Hepatocyte (in vitro differentiated cells): ENCODE measurements around the gene CRIM1. TPM values are rescaled to one million over a fixed set of nuclear protein-coding genes. Genes with fewer than 3 reads are reported as not detected.

ENCODE experiments used
- DNase-seq: peaks from one replicate; pipeline ENCODE4 v3.0.0-alpha.2; 2016; ENCODE audit warnings: low spot score
- H2AFZ ChIP-seq: fragments of 200-600 bp; sonication (generic); 2 replicates; pipeline ENCODE4 v1.6.0; 2016; ENCODE audit warnings: antibody characterized with exemption, mild to moderate bottlenecking
- H3K27ac ChIP-seq: fragments of 200-600 bp; sonication (generic); 2 replicates; pipeline ENCODE4 v1.5.1; 2016; ENCODE audit warnings: mild to moderate bottlenecking
- H3K27me3 ChIP-seq: fragments of 200-600 bp; sonication (generic); 2 replicates; pipeline ENCODE4 v1.6.1; 2016
- H3K36me3 ChIP-seq: fragments of 200-600 bp; sonication (generic); replicated peaks from 2 replicates; pipeline ENCODE4 v1.5.1; 2016; ENCODE audit warnings: low read depth; ENCODE audit not compliant: insufficient read depth
- H3K4me1 ChIP-seq: fragments of 200-600 bp; sonication (generic); 2 replicates; pipeline ENCODE4 v1.5.1; 2016; ENCODE audit warnings: mild to moderate bottlenecking, moderate library complexity; ENCODE audit not compliant: insufficient read depth
- H3K4me2 ChIP-seq: fragments of 200-600 bp; sonication (generic); 2 replicates; pipeline ENCODE4 v1.6.0; 2016
- H3K4me3 ChIP-seq: fragments of 200-600 bp; sonication (generic); 2 replicates; pipeline ENCODE4 v1.5.1; 2016; ENCODE audit warnings: mild to moderate bottlenecking
- H3K79me2 ChIP-seq: fragments of 200-600 bp; sonication (generic); 2 replicates; pipeline ENCODE4 v1.6.0; 2017; ENCODE audit warnings: mild to moderate bottlenecking
- H3K9me2 ChIP-seq: fragments of 200-600 bp; sonication (generic); replicated peaks from 2 replicates; pipeline ENCODE4 v1.6.0; 2017; ENCODE audit warnings: mild to moderate bottlenecking; ENCODE audit not compliant: insufficient read depth
- H3K9me3 ChIP-seq: fragments of 200-600 bp; sonication (generic); 2 replicates; pipeline ENCODE4 v1.5.1; 2016; ENCODE audit warnings: low read depth, mild to moderate bottlenecking
- H4K20me1 ChIP-seq: fragments of 200-600 bp; sonication (generic); 2 replicates; pipeline ENCODE4 v1.6.0; 2016; ENCODE audit warnings: mild to moderate bottlenecking; ENCODE audit not compliant: insufficient read depth, poor library complexity, severe bottlenecking
- EZH2 ChIP-seq: fragments of 200-600 bp; sonication (generic); IDR thresholded peaks from 2 replicates; pipeline ENCODE4 v1.6.1; 2016; ENCODE audit warnings: antibody characterized with exemption, mild to moderate bottlenecking, borderline replicate concordance
- EZH2phosphoT487 ChIP-seq: fragments of 200-600 bp; sonication (generic); IDR thresholded peaks from one replicate; pipeline ENCODE4 v1.6.1; 2018; ENCODE audit warnings: antibody characterized with exemption, mild to moderate bottlenecking, low read depth, moderate library complexity; ENCODE audit not compliant: unreplicated experiment, severe bottlenecking
- WGBS: methylation state at CpG from one replicate; pipeline ENCODE4 v1.1.6; 2016; ENCODE audit warnings: low lambda C conversion rate; ENCODE audit errors: missing lambda C conversion rate; 5-methylcytosine and 5-hydroxymethylcytosine counted together
- polyA plus RNA-seq: library from polyadenylated mRNA; unstranded; fragments of >200 nt; fragmentation: Nextera tagmentation; extraction: Ambion mirVana; gene quantifications from 2 replicates; pipeline ENCODE4 v1.2.1, GENCODE V29; 2016
- total RNA-seq: library from RNA; depleted of rRNA; stranded (reverse); fragments of >200 nt; gene quantifications from 2 replicates; pipeline ENCODE4 v1.2.3, GENCODE V29; 2014
- TF ChIP-seq, protein P1 (sequence below): fragments of 200-600 bp; sonication (generic); IDR thresholded peaks from 2 replicates; pipeline ENCODE4 v1.5.1; 2016; ENCODE audit warnings: antibody characterized with exemption, mild to moderate bottlenecking; ENCODE audit not compliant: poor library complexity

Gene CRIM1
- total and polyA plus RNA-seq, 2 experiments from 2014 or later = 23.0 to 40.8 TPM

DNA sequence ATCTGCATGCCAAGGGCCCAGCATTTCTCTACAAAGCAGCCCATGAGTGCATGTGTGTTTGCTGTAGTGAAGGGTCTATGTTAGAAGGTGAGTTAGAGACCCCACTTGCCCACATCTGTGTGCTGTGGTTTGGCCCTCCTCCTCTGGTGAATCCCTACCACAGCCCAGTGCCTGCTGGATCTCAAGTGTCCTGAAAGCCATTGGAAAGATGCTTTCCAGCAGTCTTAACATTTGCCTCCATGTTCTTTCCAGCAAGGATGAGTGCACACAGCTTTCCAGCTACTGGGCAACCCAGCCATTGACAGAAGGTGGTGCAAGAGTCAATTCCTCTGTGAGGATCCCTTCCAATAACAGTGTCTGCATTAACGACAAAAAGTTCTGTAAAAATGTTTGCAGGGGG is 13.6 kb downstream of the CRIM1 start:
- H3K36me3 ChIP-seq = no peaks in the 10 kb centered on the region
- peaks cover 40% of the 10 kb centered on the region for H4K20me1 ChIP-seq
- H3K27me3 ChIP-seq = no peaks in the 10 kb centered on the region
- H3K79me2 ChIP-seq = peaks cover 98% of the 10 kb centered on the region
- TF ChIP-seq EZH2 (no peak), EZH2phosphoT487 (no peak)
- TF ChIP-seq, protein P1, sequence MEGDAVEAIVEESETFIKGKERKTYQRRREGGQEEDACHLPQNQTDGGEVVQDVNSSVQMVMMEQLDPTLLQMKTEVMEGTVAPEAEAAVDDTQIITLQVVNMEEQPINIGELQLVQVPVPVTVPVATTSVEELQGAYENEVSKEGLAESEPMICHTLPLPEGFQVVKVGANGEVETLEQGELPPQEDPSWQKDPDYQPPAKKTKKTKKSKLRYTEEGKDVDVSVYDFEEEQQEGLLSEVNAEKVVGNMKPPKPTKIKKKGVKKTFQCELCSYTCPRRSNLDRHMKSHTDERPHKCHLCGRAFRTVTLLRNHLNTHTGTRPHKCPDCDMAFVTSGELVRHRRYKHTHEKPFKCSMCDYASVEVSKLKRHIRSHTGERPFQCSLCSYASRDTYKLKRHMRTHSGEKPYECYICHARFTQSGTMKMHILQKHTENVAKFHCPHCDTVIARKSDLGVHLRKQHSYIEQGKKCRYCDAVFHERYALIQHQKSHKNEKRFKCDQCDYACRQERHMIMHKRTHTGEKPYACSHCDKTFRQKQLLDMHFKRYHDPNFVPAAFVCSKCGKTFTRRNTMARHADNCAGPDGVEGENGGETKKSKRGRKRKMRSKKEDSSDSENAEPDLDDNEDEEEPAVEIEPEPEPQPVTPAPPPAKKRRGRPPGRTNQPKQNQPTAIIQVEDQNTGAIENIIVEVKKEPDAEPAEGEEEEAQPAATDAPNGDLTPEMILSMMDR = no peak
- no peak overlapping the region for H3K4me3 ChIP-seq
- no peak for DNase-seq
- H3K27ac ChIP-seq = no peak overlapping the region
- H3K4me1 ChIP-seq = peaks cover 45% of the 10 kb centered on the region
- no peak overlapping the region for H2AFZ ChIP-seq
- H3K9me3 ChIP-seq = no peaks in the 10 kb centered on the region
- H3K4me2 ChIP-seq = no peak overlapping the region
- no peaks in the 10 kb centered on the region for H3K9me2 ChIP-seq
- 97% methylated on average over 1 of the region's 1 CpG for WGBS

DNA sequence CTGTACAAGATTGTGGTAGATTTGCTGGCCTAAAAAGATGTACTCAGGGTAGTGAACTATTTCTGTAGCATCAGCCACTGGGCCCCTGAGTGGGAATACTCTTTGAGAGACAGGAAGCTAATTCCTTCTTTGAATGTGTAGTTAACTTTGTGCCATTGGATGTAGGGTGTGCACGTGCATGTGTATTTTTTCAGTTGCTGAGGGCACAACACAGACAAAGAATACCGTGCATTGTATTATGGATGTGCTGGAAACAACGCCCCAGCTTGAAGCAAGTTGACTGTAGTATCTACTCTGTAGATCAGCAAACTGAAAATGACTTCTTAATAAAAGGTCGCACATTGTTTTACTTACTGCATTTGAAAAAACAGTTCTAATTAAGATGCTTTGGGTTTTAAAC is 14.1 kb downstream of the CRIM1 start:
- Histone ChIP-seq H2AFZ (no peak overlapping the region), H3K27ac (no peak overlapping the region), H4K20me1 (peaks cover 41% of the 10 kb centered on the region), H3K79me2 (peaks cover 98% of the 10 kb centered on the region), H3K36me3 (no peaks in the 10 kb centered on the region), H3K9me2 (no peaks in the 10 kb centered on the region), H3K4me3 (no peak overlapping the region), H3K9me3 (no peaks in the 10 kb centered on the region), H3K4me1 (peaks cover 51% of the 10 kb centered on the region), H3K27me3 (no peaks in the 10 kb centered on the region), H3K4me2 (no peak overlapping the region)
- WGBS = 77% methylated on average over 4 of the region's 4 CpGs
- TF ChIP-seq EZH2phosphoT487 = no peak
- TF ChIP-seq EZH2 = no peak
- TF ChIP-seq, protein P1 = no peak
- no peak for DNase-seq

DNA sequence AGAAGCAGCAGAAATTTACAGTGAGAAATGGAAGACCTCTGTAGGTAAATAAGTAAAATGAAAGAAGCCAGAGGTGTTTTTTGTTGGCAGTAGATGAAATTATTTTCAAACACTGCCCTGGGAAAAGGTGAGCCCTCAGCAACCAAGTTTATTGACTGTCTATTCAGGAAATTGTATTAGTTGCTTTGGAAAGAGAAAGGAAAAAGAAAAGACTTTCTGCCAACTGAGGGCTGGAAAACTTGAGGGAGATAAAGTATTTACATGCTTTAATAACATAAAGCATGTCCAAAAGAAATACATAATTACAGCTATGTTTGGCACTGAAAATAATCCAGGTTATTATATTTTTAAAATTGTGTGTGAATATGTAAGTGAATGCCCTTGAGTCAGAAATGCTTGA is 14.7 kb downstream of the CRIM1 start:
- Histone ChIP-seq H3K4me2 (no peak overlapping the region), H3K9me2 (no peaks in the 10 kb centered on the region), H4K20me1 (peaks cover 41% of the 10 kb centered on the region), H3K27ac (no peak overlapping the region), H3K9me3 (no peaks in the 10 kb centered on the region), H2AFZ (no peak overlapping the region), H3K79me2 (peaks cover 98% of the 10 kb centered on the region), H3K4me1 (peaks cover 51% of the 10 kb centered on the region), H3K36me3 (no peaks in the 10 kb centered on the region), H3K27me3 (no peaks in the 10 kb centered on the region), H3K4me3 (no peak overlapping the region)
- TF ChIP-seq EZH2 = no peak
- TF ChIP-seq, protein P1 = no peak
- no peak for TF ChIP-seq EZH2phosphoT487
- DNase-seq = no peak
